Memory B cell (primary cell): ENCODE data around the gene TMSB15B.
"Not testable (repeated sequence)": the region's sequence is repeated elsewhere in the genome, so short reads cannot be mapped to it uniquely, and the experiment has no call there.

ENCODE experiments used
- ATAC-seq: fragments of 150-1000 bp; cut with Tn5 transposase; 2 replicates; pipeline ENCODE4 v1.10.0; 2021; ENCODE audit warnings: low read depth, mild to moderate bottlenecking, moderate library complexity
- DNase-seq, 2 donors: peaks; one replicate each; pipeline ENCODE4 v3.0.0; 2022; ENCODE audit warnings: low spot score in 2 of 2
- H3K27ac Mint-ChIP-seq: one replicate; pipeline ENCODE4 v1.8.0; 2022; ENCODE audit warnings: mild to moderate bottlenecking, moderate library complexity, mixed read lengths
- H3K27me3 Mint-ChIP-seq: one replicate; pipeline ENCODE4 v1.8.0; 2022; ENCODE audit warnings: mixed read lengths
- H3K36me3 Mint-ChIP-seq: one replicate; pipeline ENCODE4 v1.8.0; 2022; ENCODE audit warnings: mild to moderate bottlenecking, mixed read lengths
- H3K4me1 Mint-ChIP-seq: one replicate; pipeline ENCODE4 v1.8.0; 2022; ENCODE audit warnings: mixed read lengths
- H3K4me3 Mint-ChIP-seq: one replicate; pipeline ENCODE4 v1.8.0; 2022; ENCODE audit warnings: mild to moderate bottlenecking, moderate library complexity, mixed read lengths
- H3K9me3 Mint-ChIP-seq: one replicate; pipeline ENCODE4 v1.8.0; 2022; ENCODE audit warnings: mixed read lengths

TMSB15B gene

GRCh38 chrX:103962411-103963278 lies at the start of gene TMSB15B:
TMSB15B (plus strand) TSS chrX:103962627.
- not testable (repeated sequence) for H3K36me3 Mint-ChIP-seq, H3K9me3 Mint-ChIP-seq, H3K4me3 Mint-ChIP-seq, H3K4me1 Mint-ChIP-seq, H3K27ac Mint-ChIP-seq, DNase-seq, H3K27me3 Mint-ChIP-seq
- peak; percentile 98 for ATAC-seq

- ATAC-seq = no peak
- no peaks in the 10 kb centered on the region for H3K27me3 Mint-ChIP-seq
- H3K27ac Mint-ChIP-seq = no peak overlapping the region
- DNase-seq = no peak
- no peak overlapping the region for H3K4me3 Mint-ChIP-seq
- H3K4me1 Mint-ChIP-seq = peaks cover 3% of the 10 kb centered on the region
- H3K9me3 Mint-ChIP-seq = no peaks in the 10 kb centered on the region
- H3K36me3 Mint-ChIP-seq = peaks cover 2% of the 10 kb centered on the region
Observed at GRCh38 chrX:103913356-103914020, 48.9 kb upstream of the TMSB15B start.

- peak overlapping the region; percentile 91 for H3K27ac Mint-ChIP-seq
- peak; percentile 19 to 27 for DNase-seq
- H3K4me1 Mint-ChIP-seq = peaks cover 13% of the 10 kb centered on the region
- peak overlapping the region; percentile 96 for H3K4me3 Mint-ChIP-seq
- H3K9me3 Mint-ChIP-seq = no peaks in the 10 kb centered on the region
- peak; percentile 62 for ATAC-seq
- no peaks in the 10 kb centered on the region for H3K36me3 Mint-ChIP-seq
- H3K27me3 Mint-ChIP-seq = no peaks in the 10 kb centered on the region
Observed at GRCh38 chrX:103918050-103918449, 44.4 kb upstream of the TMSB15B start.

GRCh38 chrX:103918571-103919269 lies 43.7 kb upstream of the TMSB15B start:
- DNase-seq (peak; percentile 17 to 37), ATAC-seq (peak; percentile 73)
- H3K36me3 Mint-ChIP-seq = no peaks in the 10 kb centered on the region
- no peaks in the 10 kb centered on the region for H3K9me3 Mint-ChIP-seq
- H3K27me3 Mint-ChIP-seq = no peaks in the 10 kb centered on the region
- peaks cover 13% of the 10 kb centered on the region for H3K4me1 Mint-ChIP-seq
- peak overlapping the region; percentile 91 for H3K27ac Mint-ChIP-seq
- H3K4me3 Mint-ChIP-seq = peak overlapping the region; percentile 96

- Mint-ChIP-seq H3K36me3 (no peaks in the 10 kb centered on the region), H3K4me1 (peaks cover 15% of the 10 kb centered on the region), H3K4me3 (peak overlapping the region; percentile 96), H3K9me3 (no peaks in the 10 kb centered on the region), H3K27me3 (no peaks in the 10 kb centered on the region), H3K27ac (peak overlapping the region; percentile 91)
- DNase-seq (peak in 1 of 2 donors; percentile 5), ATAC-seq (peak; percentile 66)
Observed at GRCh38 chrX:103919270-103919637, 43.2 kb upstream of the TMSB15B start.

GRCh38 chrX:103920515-103920914 lies 41.9 kb upstream of the TMSB15B start:
- not testable (repeated sequence) for H3K27ac Mint-ChIP-seq, H3K9me3 Mint-ChIP-seq, H3K4me3 Mint-ChIP-seq, ATAC-seq, DNase-seq, H3K27me3 Mint-ChIP-seq, H3K36me3 Mint-ChIP-seq
- peaks cover 18% of the 10 kb centered on the region for H3K4me1 Mint-ChIP-seq

GRCh38 chrX:103927030-103927429 lies 35.4 kb upstream of the TMSB15B start:
- Mint-ChIP-seq H3K4me3 (no peak overlapping the region), H3K36me3 (peaks cover 2% of the 10 kb centered on the region), H3K9me3 (no peaks in the 10 kb centered on the region), H3K27ac (peak overlapping the region; percentile 2), H3K27me3 (no peaks in the 10 kb centered on the region), H3K4me1 (peaks cover 21% of the 10 kb centered on the region)
- no peak for DNase-seq
- no peak for ATAC-seq

- Mint-ChIP-seq H3K27ac (no peak overlapping the region), H3K36me3 (peaks cover 2% of the 10 kb centered on the region), H3K4me3 (no peak overlapping the region), H3K27me3 (no peaks in the 10 kb centered on the region), H3K9me3 (no peaks in the 10 kb centered on the region), H3K4me1 (peaks cover 21% of the 10 kb centered on the region)
- ATAC-seq = no peak
- no peak for DNase-seq
Observed at GRCh38 chrX:103927633-103928032, 34.8 kb upstream of the TMSB15B start.

GRCh38 chrX:103932133-103932532 lies 30.3 kb upstream of the TMSB15B start:
- DNase-seq (no peak), ATAC-seq (peak; percentile 26)
- peaks cover 5% of the 10 kb centered on the region for H3K36me3 Mint-ChIP-seq
- H3K4me1 Mint-ChIP-seq = peaks cover 6% of the 10 kb centered on the region
- no peak overlapping the region for H3K27ac Mint-ChIP-seq
- H3K4me3 Mint-ChIP-seq = no peak overlapping the region
- no peaks in the 10 kb centered on the region for H3K9me3 Mint-ChIP-seq
- H3K27me3 Mint-ChIP-seq = no peaks in the 10 kb centered on the region

- H3K4me3 Mint-ChIP-seq, H3K27me3 Mint-ChIP-seq, ATAC-seq, DNase-seq, H3K36me3 Mint-ChIP-seq, H3K27ac Mint-ChIP-seq, H3K9me3 Mint-ChIP-seq: not testable (repeated sequence)
- H3K4me1 Mint-ChIP-seq = peaks cover 21% of the 10 kb centered on the region
Observed at GRCh38 chrX:103940257-103940656, 22.2 kb upstream of the TMSB15B start.

- Mint-ChIP-seq H3K9me3 (no peaks in the 10 kb centered on the region), H3K4me1 (peaks cover 19% of the 10 kb centered on the region), H3K4me3 (no peak overlapping the region), H3K36me3 (no peaks in the 10 kb centered on the region), H3K27me3 (no peaks in the 10 kb centered on the region), H3K27ac (no peak overlapping the region)
- no peak for DNase-seq
- ATAC-seq = peak; percentile 45
Observed at GRCh38 chrX:103941201-103941975, 21.0 kb upstream of the TMSB15B start.

GRCh38 chrX:103949506-103949905 lies 12.9 kb upstream of the TMSB15B start:
- no peaks in the 10 kb centered on the region for H3K36me3 Mint-ChIP-seq
- H3K27ac Mint-ChIP-seq = no peak overlapping the region
- H3K4me3 Mint-ChIP-seq = no peak overlapping the region
- ATAC-seq (no peak), DNase-seq (no peak)
- no peaks in the 10 kb centered on the region for H3K9me3 Mint-ChIP-seq
- no peaks in the 10 kb centered on the region for H3K4me1 Mint-ChIP-seq
- no peaks in the 10 kb centered on the region for H3K27me3 Mint-ChIP-seq

GRCh38 chrX:103953353-103953752 lies 9.1 kb upstream of the TMSB15B start:
- Mint-ChIP-seq H3K9me3 (no peaks in the 10 kb centered on the region), H3K27ac (no peak overlapping the region), H3K4me1 (no peaks in the 10 kb centered on the region), H3K36me3 (no peaks in the 10 kb centered on the region), H3K4me3 (no peak overlapping the region), H3K27me3 (no peaks in the 10 kb centered on the region)
- no peak for ATAC-seq
- no peak for DNase-seq
